GM12875 (cell line): ENCODE results near the gene RAB19.

ENCODE experiments used
- H3K4me3 ChIP-seq: one replicate; pipeline ENCODE4 v1.5.1; 2011; ENCODE audit warnings: low read depth, low read length, control low read depth
- TF ChIP-seq, protein P1 (sequence below): IDR thresholded peaks from 2 replicates; pipeline ENCODE4 v1.5.1; 2011; ENCODE audit warnings: low read depth, mild to moderate bottlenecking, control low read depth, inconsistent platforms, low read length, moderate library complexity, borderline replicate concordance; ENCODE audit not compliant: insufficient read depth

Gene RAB19

DNA sequence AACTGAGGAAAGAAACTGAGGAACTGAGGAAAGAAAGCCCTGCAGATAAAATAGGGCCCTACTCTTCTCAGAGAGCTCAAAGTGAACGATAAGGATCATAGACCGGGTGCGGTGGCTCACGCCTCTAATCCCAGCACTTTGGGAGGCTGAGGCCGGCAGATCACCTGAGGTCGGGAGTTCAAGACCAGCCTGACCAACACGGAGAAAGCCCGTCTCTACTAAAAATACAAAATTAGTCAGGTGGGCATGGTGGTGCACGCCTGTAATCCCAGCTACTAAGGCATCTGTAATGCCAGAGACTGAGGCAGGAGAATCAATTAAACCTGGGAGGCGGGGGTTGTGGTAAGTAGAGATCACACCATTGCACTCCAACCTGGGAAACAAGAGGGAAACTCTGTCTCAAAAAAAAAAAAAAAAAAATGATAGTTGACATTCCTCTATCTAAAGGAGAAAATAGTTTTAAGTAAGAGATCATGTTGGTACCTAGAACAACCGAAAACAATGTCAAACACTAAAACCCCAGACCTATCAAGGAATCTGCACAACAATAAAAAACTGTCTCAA lies 72.9 kb downstream of the RAB19 start:
- no peak overlapping the region for H3K4me3 ChIP-seq
- TF ChIP-seq, protein P1, sequence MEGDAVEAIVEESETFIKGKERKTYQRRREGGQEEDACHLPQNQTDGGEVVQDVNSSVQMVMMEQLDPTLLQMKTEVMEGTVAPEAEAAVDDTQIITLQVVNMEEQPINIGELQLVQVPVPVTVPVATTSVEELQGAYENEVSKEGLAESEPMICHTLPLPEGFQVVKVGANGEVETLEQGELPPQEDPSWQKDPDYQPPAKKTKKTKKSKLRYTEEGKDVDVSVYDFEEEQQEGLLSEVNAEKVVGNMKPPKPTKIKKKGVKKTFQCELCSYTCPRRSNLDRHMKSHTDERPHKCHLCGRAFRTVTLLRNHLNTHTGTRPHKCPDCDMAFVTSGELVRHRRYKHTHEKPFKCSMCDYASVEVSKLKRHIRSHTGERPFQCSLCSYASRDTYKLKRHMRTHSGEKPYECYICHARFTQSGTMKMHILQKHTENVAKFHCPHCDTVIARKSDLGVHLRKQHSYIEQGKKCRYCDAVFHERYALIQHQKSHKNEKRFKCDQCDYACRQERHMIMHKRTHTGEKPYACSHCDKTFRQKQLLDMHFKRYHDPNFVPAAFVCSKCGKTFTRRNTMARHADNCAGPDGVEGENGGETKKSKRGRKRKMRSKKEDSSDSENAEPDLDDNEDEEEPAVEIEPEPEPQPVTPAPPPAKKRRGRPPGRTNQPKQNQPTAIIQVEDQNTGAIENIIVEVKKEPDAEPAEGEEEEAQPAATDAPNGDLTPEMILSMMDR = no peak
